ENCODE measurements around the gene CORIN.

CORIN gene

DNA sequence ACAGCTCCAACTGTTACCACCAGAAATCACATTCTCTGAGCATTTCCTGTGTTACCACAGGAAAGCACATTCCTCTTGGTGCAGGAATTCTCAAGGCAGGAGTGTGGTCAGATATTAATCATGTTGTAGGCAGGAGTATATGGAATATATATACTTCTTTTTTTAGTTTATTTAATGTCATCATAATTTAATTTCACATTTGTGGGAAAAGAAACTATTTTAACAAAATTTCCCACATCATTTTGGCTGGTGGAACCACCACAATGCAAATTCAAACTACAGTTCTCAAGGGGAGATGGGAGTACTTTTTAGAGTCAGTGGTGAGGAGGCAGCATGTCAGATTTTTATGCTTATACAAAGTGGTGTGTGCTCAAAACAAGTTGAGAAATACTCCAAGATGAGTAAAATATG is 213.8 kb downstream of the CORIN start:
- Histone ChIP-seq H3K27ac (ENCODE audit: extremely low read depth, low read depth, low read length) (no peak overlapping the region), H3K9me3 (ENCODE audit: control insufficient read depth, insufficient read depth, low read depth, low read length) (no peaks in the 10 kb centered on the region), H3K4me1 (ENCODE audit: control insufficient read depth, insufficient read depth, low read length) (no peaks in the 10 kb centered on the region), H3K4me3 (ENCODE audit: low read depth, low read length) (no peak overlapping the region), H3K36me3 (ENCODE audit: control insufficient read depth in 2 of 2, insufficient read depth in 1 of 2, low read length in 2 of 2) (no peaks in the 10 kb centered on the region)
- ChIA-PET CTCF (no interaction called here), POLR2A (no interaction called here)
- TF ChIP-seq ZNF658 (tag by site-specific recombination; IDR thresholded peaks at IDR 0.05) (no peak), ZSCAN30 (tag by site-specific recombination; IDR thresholded peaks at IDR 0.05) (no peak), ZNF157 (tag by site-specific recombination; IDR thresholded peaks at IDR 0.05) (no peak)
- TF ChIP-seq, protein P1, sequence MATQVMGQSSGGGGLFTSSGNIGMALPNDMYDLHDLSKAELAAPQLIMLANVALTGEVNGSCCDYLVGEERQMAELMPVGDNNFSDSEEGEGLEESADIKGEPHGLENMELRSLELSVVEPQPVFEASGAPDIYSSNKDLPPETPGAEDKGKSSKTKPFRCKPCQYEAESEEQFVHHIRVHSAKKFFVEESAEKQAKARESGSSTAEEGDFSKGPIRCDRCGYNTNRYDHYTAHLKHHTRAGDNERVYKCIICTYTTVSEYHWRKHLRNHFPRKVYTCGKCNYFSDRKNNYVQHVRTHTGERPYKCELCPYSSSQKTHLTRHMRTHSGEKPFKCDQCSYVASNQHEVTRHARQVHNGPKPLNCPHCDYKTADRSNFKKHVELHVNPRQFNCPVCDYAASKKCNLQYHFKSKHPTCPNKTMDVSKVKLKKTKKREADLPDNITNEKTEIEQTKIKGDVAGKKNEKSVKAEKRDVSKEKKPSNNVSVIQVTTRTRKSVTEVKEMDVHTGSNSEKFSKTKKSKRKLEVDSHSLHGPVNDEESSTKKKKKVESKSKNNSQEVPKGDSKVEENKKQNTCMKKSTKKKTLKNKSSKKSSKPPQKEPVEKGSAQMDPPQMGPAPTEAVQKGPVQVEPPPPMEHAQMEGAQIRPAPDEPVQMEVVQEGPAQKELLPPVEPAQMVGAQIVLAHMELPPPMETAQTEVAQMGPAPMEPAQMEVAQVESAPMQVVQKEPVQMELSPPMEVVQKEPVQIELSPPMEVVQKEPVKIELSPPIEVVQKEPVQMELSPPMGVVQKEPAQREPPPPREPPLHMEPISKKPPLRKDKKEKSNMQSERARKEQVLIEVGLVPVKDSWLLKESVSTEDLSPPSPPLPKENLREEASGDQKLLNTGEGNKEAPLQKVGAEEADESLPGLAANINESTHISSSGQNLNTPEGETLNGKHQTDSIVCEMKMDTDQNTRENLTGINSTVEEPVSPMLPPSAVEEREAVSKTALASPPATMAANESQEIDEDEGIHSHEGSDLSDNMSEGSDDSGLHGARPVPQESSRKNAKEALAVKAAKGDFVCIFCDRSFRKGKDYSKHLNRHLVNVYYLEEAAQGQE (tag by site-specific recombination; IDR thresholded peaks at IDR 0.05): no peak

- no peaks in the 10 kb centered on the region for H3K9me3 ChIP-seq (ENCODE audit: control insufficient read depth, insufficient read depth, low read depth, low read length)
- H3K27ac ChIP-seq (ENCODE audit: extremely low read depth, low read depth, low read length): no peak overlapping the region
- CTCF ChIA-PET: no interaction called here
- no peaks in the 10 kb centered on the region for H3K36me3 ChIP-seq (ENCODE audit: control insufficient read depth in 2 of 2, insufficient read depth in 1 of 2, low read length in 2 of 2)
- no peaks in the 10 kb centered on the region for H3K4me1 ChIP-seq (ENCODE audit: control insufficient read depth, insufficient read depth, low read length)
- POLR2A ChIA-PET: no interaction called here
- no peak overlapping the region for H3K4me3 ChIP-seq (ENCODE audit: low read depth, low read length)
- TF ChIP-seq ZNF623 (tag by site-specific recombination; IDR thresholded peaks at IDR 0.05): no peak
- no peak for TF ChIP-seq ZNF175 (tag by site-specific recombination; IDR thresholded peaks at IDR 0.05)
- TF ChIP-seq ZNF174 (tag by site-specific recombination; IDR thresholded peaks at IDR 0.05): no peak
- no peak for TF ChIP-seq ZNF658 (tag by site-specific recombination; IDR thresholded peaks at IDR 0.05)
- TF ChIP-seq KLF7 (tag by site-specific recombination; IDR thresholded peaks at IDR 0.05; ENCODE audit: borderline replicate concordance): no peak
- TF ChIP-seq RBAK (tag by site-specific recombination; IDR thresholded peaks at IDR 0.05): no peak
- TF ChIP-seq REPIN1 (tag by site-specific recombination; IDR thresholded peaks at IDR 0.05; ENCODE audit: low read depth): no peak
- no peak for TF ChIP-seq ZNF529 (tag by site-specific recombination; IDR thresholded peaks at IDR 0.05; ENCODE audit: insufficient replicate concordance)
- TF ChIP-seq SCRT1 (tag by site-specific recombination; IDR thresholded peaks at IDR 0.05; ENCODE audit: borderline replicate concordance): no peak
Measured at GRCh38 chr4:47621181-47621580, 216.7 kb downstream of the CORIN start.

GRCh38 chr4:47619691-47620090 is 218.2 kb downstream of the CORIN start:
- Histone ChIP-seq H3K4me3 (ENCODE audit: low read depth, low read length) (no peak overlapping the region), H3K4me1 (ENCODE audit: control insufficient read depth, insufficient read depth, low read length) (no peaks in the 10 kb centered on the region), H3K36me3 (ENCODE audit: control insufficient read depth in 2 of 2, insufficient read depth in 1 of 2, low read length in 2 of 2) (no peaks in the 10 kb centered on the region), H3K27ac (ENCODE audit: extremely low read depth, low read depth, low read length) (no peak overlapping the region), H3K9me3 (ENCODE audit: control insufficient read depth, insufficient read depth, low read depth, low read length) (no peaks in the 10 kb centered on the region)
- TF ChIP-seq ZNF555 (tag by site-specific recombination; conservative IDR thresholded peaks at IDR 0.05) (no peak), ZNF223 (tag by site-specific recombination; IDR thresholded peaks at IDR 0.05) (no peak), GLIS2 (tag by site-specific recombination; IDR thresholded peaks at IDR 0.05) (no peak), KLF1 (tag by site-specific recombination; IDR thresholded peaks at IDR 0.05) (no peak), ZBTB26 (tag by site-specific recombination; optimal IDR thresholded peaks at IDR 0.05) (no peak), ZNF76 (tag by site-specific recombination; IDR thresholded peaks at IDR 0.05; ENCODE audit: borderline replicate concordance, low read depth) (no peak), TCF7L2 (IDR thresholded peaks at IDR 0.05; ENCODE audit: borderline replicate concordance, low read depth, low read length) (no peak), ZBTB10 (tag by site-specific recombination; IDR thresholded peaks at IDR 0.05) (no peak)
- TF ChIP-seq, protein P2, sequence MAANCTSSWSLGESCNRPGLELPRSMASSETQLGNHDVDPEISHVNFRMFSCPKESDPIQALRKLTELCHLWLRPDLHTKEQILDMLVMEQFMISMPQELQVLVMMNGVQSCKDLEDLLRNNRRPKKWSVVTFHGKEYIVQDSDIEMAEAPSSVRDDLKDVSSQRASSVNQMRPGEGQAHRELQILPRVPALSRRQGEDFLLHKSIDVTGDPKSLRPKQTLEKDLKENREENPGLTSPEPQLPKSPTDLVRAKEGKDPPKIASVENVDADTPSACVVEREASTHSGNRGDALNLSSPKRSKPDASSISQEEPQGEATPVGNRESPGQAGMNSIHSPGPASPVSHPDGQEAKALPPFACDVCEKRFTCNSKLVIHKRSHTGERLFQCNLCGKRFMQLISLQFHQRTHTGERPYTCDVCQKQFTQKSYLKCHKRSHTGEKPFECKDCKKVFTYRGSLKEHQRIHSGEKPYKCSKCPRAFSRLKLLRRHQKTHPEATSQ (tag by site-specific recombination; IDR thresholded peaks at IDR 0.05): no peak
- POLR2A ChIA-PET: no interaction called here
- CTCF ChIA-PET: interaction anchor here (0.8 kb wide), 1 partner anchor 54 kb away, joined by 5 read pairs; no protein-coding TSS in a partner anchor
